ENCODE data around the gene RAET1G. TPM values are rescaled to one million over a fixed set of nuclear protein-coding genes. Genes with fewer than 3 reads are reported as not detected.

The RAET1G gene
- total RNA-seq, 2 donors from 2014 or later = not detected

- Histone ChIP-seq H3K9ac (ENCODE audit: extremely low read depth, low read length, poor library complexity, severe bottlenecking) (no peak overlapping the region), H3K36me3 (ENCODE audit: control insufficient read depth, insufficient read depth, low read length) (no peaks in the 10 kb centered on the region), H3K9me3 (ENCODE audit: control insufficient read depth, low read length) (no peaks in the 10 kb centered on the region), H3K4me1 (ENCODE audit: control insufficient read depth, insufficient read depth, low read length) (no peaks in the 10 kb centered on the region), H3K4me3 (ENCODE audit: low read length) (no peak overlapping the region), H3K27ac (ENCODE audit: low read depth, low read length) (no peak overlapping the region), H3K27me3 (ENCODE audit: control insufficient read depth, insufficient read depth, low read length, poor library complexity, severe bottlenecking) (peaks cover 6% of the 10 kb centered on the region)
- no peak for TF ChIP-seq CTCF (conservative IDR thresholded peaks at IDR 0.05)
- Mint-ChIP-seq H3K36me3 (ENCODE audit: low read depth) (no peaks in the 10 kb centered on the region), H3K27me3 (ENCODE audit: insufficient read depth) (peaks cover 63% of the 10 kb centered on the region), H3K4me1 (no peaks in the 10 kb centered on the region), H3K4me3 (no peak overlapping the region), H3K9me3 (no peaks in the 10 kb centered on the region), H3K27ac (no peak overlapping the region)
- no peak for DNase-seq
- WGBS, 2 experiments (ENCODE audit: insufficient coverage in 1 of 2, insufficient read length in 1 of 2) = 82 to 83% methylated on average over 7 of the region's 7 CpGs
These were observed 33.6 kb downstream of the RAET1G start for GRCh38 chr6:149889326-149889725.

GRCh38 chr6:149888659-149889058 is 34.3 kb downstream of the RAET1G start:
- no peaks in the 10 kb centered on the region for H3K36me3 Mint-ChIP-seq (ENCODE audit: low read depth)
- Histone ChIP-seq H3K9me3 (ENCODE audit: control insufficient read depth, low read length) (no peaks in the 10 kb centered on the region), H3K36me3 (ENCODE audit: control insufficient read depth, insufficient read depth, low read length) (no peaks in the 10 kb centered on the region), H3K4me3 (ENCODE audit: low read length) (no peak overlapping the region), H3K27me3 (ENCODE audit: control insufficient read depth, insufficient read depth, low read length, poor library complexity, severe bottlenecking) (peaks cover 11% of the 10 kb centered on the region), H3K4me1 (ENCODE audit: control insufficient read depth, insufficient read depth, low read length) (no peaks in the 10 kb centered on the region), H3K27ac (ENCODE audit: low read depth, low read length) (no peak overlapping the region), H3K9ac (ENCODE audit: extremely low read depth, low read length, poor library complexity, severe bottlenecking) (no peak overlapping the region)
- H3K4me3 Mint-ChIP-seq = no peak overlapping the region
- no peaks in the 10 kb centered on the region for H3K9me3 Mint-ChIP-seq
- H3K27ac Mint-ChIP-seq = no peak overlapping the region
- H3K27me3 Mint-ChIP-seq (ENCODE audit: insufficient read depth) = peaks cover 63% of the 10 kb centered on the region
- no peak for DNase-seq
- H3K4me1 Mint-ChIP-seq = no peaks in the 10 kb centered on the region
- WGBS, 2 experiments (ENCODE audit: insufficient coverage in 1 of 2, insufficient read length in 1 of 2) = 83% methylated on average over 1 of the region's 1 CpG; no CpG with 5 or more reads in 1 of the 2 experiments
- no peak for TF ChIP-seq CTCF (conservative IDR thresholded peaks at IDR 0.05)

- Mint-ChIP-seq H3K27me3 (ENCODE audit: insufficient read depth) (peaks cover 62% of the 10 kb centered on the region), H3K4me3 (no peak overlapping the region), H3K36me3 (ENCODE audit: low read depth) (no peaks in the 10 kb centered on the region), H3K4me1 (no peaks in the 10 kb centered on the region), H3K27ac (no peak overlapping the region), H3K9me3 (no peaks in the 10 kb centered on the region)
- no peak for TF ChIP-seq CTCF (conservative IDR thresholded peaks at IDR 0.05)
- DNase-seq = no peak
- H3K27ac ChIP-seq (ENCODE audit: low read depth, low read length) = no peak overlapping the region
- H3K36me3 ChIP-seq (ENCODE audit: control insufficient read depth, insufficient read depth, low read length) = no peaks in the 10 kb centered on the region
- H3K4me1 ChIP-seq (ENCODE audit: control insufficient read depth, insufficient read depth, low read length) = no peaks in the 10 kb centered on the region
- H3K9ac ChIP-seq (ENCODE audit: extremely low read depth, low read length, poor library complexity, severe bottlenecking) = no peak overlapping the region
- WGBS, 2 experiments (ENCODE audit: insufficient coverage in 1 of 2, insufficient read length in 1 of 2) = 84 to 85% methylated on average over 6 to 9 of the region's 9 CpGs
- peaks cover 16% of the 10 kb centered on the region for H3K27me3 ChIP-seq (ENCODE audit: control insufficient read depth, insufficient read depth, low read length, poor library complexity, severe bottlenecking)
- no peaks in the 10 kb centered on the region for H3K9me3 ChIP-seq (ENCODE audit: control insufficient read depth, low read length)
- H3K4me3 ChIP-seq (ENCODE audit: low read length) = no peak overlapping the region
These were observed 34.8 kb downstream of the RAET1G start for GRCh38 chr6:149888093-149888492.
